ENCODE measurements around the gene DNAJC30. TPM values are rescaled to one million over a fixed set of nuclear protein-coding genes. Genes with fewer than 3 reads are reported as not detected.

The DNAJC30 gene
- 4.9 to 5.7 TPM (median 5.0 TPM) in 3 replicates for polyA plus RNA-seq
- polyA plus RNA-seq (2011; ENCODE audit: low read depth): 1.4 TPM
- 4.3 and 6.8 TPM in 2 replicates for polyA plus RNA-seq (2011; cell fraction: cytosol; rRNA removed)
- polyA plus RNA-seq (2011; cell fraction: nucleus; rRNA removed): 4.4 and 5.8 TPM in 2 replicates
- polyA plus RNA-seq (2012; ENCODE audit: low replicate concordance): 3.1 and 6.8 TPM in 2 replicates
- polyA minus RNA-seq: 2.6 to 5.7 TPM (median 3.3 TPM) in 3 replicates
- polyA minus RNA-seq (2011; cell fraction: cytosol; rRNA and poly(A)+ RNA removed): 5.9 TPM
- 2.0 and 2.7 TPM in 2 replicates for polyA minus RNA-seq (2011; cell fraction: nucleus; rRNA and poly(A)+ RNA removed)

DNA sequence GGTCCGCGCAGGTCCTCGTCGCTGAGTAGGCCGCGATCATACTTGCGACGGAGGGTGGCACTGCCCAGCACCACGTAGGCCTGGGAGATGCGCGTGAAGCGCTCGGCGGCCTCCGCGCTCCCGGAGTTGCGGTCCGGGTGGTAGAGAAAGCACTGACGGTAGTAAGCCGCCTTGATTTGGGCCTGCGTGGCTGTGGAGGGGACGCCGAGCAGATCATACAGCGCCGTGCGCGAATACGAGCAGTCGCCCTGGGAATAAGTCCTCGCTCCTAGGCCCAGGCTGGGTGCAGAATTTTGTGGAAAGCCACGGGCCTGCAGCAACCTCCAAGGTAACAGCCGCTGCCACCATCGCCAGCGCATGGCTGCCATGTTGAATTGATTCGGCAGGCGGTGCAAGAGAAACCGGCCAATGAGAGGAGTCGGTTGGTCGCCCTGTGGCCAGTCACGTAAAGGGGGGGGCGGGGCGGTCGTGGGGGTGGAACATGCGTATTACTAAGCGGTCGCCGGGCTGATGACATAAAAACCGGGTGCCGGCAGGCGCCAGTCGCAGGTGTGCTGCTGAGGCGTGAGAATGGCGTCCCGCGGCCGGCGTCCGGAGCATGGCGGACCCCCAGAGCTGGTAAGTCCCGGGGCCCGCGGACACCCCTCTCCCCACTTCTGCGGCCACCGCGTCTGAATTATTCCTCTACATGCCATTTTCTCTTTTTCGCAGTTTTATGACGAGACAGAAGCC is at the start of gene DNAJC30, which contains the start of gene BUD23:
DNAJC30 (minus strand) TSS at position 398 of the 732 bp plus-strand sequence; CDS start at position 368, 30 bp downstream.
BUD23 (plus strand) TSS at position 542 of the 732 bp plus-strand sequence; CDS start at position 571, 29 bp downstream.
- Histone ChIP-seq H4K20me1 (ENCODE audit: control insufficient read depth, extremely low read depth, insufficient read depth, low read length) (no peaks in the 10 kb centered on the region), H3K4me2 (ENCODE audit: control insufficient read depth, extremely low read depth, insufficient read depth, low read depth, low read length) (peak within 1 kb of the TSS; percentile 94), H3K27me3 (ENCODE audit: control insufficient read depth, extremely low read depth, insufficient read depth, low read length) (no peaks in the 10 kb centered on the region), H2AFZ (ENCODE audit: control insufficient read depth, low read length) (peak within 1 kb of the TSS; percentile 98), H3K27ac (ENCODE audit: control insufficient read depth, insufficient read depth, low read length) (peak within 1 kb of the TSS; percentile 89), H3K4me1 (ENCODE audit: control insufficient read depth, extremely low read depth, insufficient read depth, low read length) (peaks cover 17% of the 10 kb centered on the region), H3K9ac (ENCODE audit: control insufficient read depth, extremely low read depth, insufficient read depth, low read length) (peak within 1 kb of the TSS; percentile 96), H3K4me3 (ENCODE audit: control insufficient read depth in 2 of 3, extremely low read depth in 1 of 3, insufficient read depth in 2 of 3, low read depth in 1 of 3, low read length in 3 of 3) (peak within 1 kb of the TSS; percentile 71 to 91 (median 86)), H3K79me2 (ENCODE audit: control insufficient read depth, insufficient read depth, low read length) (peaks cover 77% of the 10 kb centered on the region), H3K9me1 (ENCODE audit: control insufficient read depth, extremely low read depth, insufficient read depth, low read length) (peaks cover 4% of the 10 kb centered on the region), H3K9me3 (ENCODE audit: control insufficient read depth, low read depth, low read length) (no peaks in the 10 kb centered on the region), H3K36me3 (ENCODE audit: control insufficient read depth in 2 of 2, extremely low read depth in 1 of 2, insufficient read depth in 2 of 2, low read length in 2 of 2) (peaks cover 4 to 18% of the 10 kb centered on the region in 2 experiments)
- TF ChIP-seq, protein P1, sequence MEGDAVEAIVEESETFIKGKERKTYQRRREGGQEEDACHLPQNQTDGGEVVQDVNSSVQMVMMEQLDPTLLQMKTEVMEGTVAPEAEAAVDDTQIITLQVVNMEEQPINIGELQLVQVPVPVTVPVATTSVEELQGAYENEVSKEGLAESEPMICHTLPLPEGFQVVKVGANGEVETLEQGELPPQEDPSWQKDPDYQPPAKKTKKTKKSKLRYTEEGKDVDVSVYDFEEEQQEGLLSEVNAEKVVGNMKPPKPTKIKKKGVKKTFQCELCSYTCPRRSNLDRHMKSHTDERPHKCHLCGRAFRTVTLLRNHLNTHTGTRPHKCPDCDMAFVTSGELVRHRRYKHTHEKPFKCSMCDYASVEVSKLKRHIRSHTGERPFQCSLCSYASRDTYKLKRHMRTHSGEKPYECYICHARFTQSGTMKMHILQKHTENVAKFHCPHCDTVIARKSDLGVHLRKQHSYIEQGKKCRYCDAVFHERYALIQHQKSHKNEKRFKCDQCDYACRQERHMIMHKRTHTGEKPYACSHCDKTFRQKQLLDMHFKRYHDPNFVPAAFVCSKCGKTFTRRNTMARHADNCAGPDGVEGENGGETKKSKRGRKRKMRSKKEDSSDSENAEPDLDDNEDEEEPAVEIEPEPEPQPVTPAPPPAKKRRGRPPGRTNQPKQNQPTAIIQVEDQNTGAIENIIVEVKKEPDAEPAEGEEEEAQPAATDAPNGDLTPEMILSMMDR (optimal IDR thresholded peaks at IDR 0.05 in 1 of 3, IDR thresholded peaks at IDR 0.05 in 1 of 3, conservative IDR thresholded peaks at IDR 0.05 in 1 of 3; ENCODE audit: extremely low read depth in 1 of 3, insufficient read depth in 2 of 3, low read length in 3 of 3): no peak
- TF ChIP-seq EZH2 (IDR thresholded peaks at IDR 0.05; ENCODE audit: low read length): no peak
- FAIRE-seq (no peak), DNase-seq (ENCODE audit: low read depth, low spot score) (peak; percentile 65)
- dilution Hi-C loops (cut with MboI; ENCODE audit: extremely low pct_ligation_motif_present, low sequenced_read_pairs): no loop called here

DNA sequence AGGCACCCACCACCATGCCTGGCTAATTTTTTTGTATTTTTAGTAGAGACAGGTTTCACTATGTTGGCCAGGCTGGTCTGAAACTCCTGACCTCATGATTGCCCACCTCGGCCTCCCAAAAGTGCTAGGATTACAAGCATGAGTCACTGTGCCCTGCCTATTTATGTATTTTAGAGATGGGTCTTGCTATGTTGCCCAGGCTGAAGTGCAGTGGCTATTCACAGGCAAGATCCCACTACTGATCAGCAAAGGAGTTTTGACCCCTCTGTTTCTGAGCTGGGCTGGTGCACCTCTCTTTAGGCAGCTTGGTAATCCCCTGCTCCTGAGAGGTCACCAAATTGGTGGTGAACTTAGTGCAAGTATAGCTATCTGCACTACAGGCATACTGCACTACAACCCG is 49.1 kb upstream of the DNAJC30 start:
- no peak for TF ChIP-seq EZH2 (IDR thresholded peaks at IDR 0.05; ENCODE audit: low read length)
- TF ChIP-seq, protein P1 (optimal IDR thresholded peaks at IDR 0.05 in 1 of 3, IDR thresholded peaks at IDR 0.05 in 1 of 3, conservative IDR thresholded peaks at IDR 0.05 in 1 of 3; ENCODE audit: extremely low read depth in 1 of 3, insufficient read depth in 2 of 3, low read length in 3 of 3): no peak
- Histone ChIP-seq H3K4me1 (ENCODE audit: control insufficient read depth, extremely low read depth, insufficient read depth, low read length) (peaks cover 3% of the 10 kb centered on the region), H3K9me3 (ENCODE audit: control insufficient read depth, low read depth, low read length) (no peaks in the 10 kb centered on the region), H3K36me3 (ENCODE audit: control insufficient read depth in 2 of 2, extremely low read depth in 1 of 2, insufficient read depth in 2 of 2, low read length in 2 of 2) (peaks cover 5 to 9% of the 10 kb centered on the region in 2 experiments), H3K4me3 (ENCODE audit: control insufficient read depth in 2 of 3, extremely low read depth in 1 of 3, insufficient read depth in 2 of 3, low read depth in 1 of 3, low read length in 3 of 3) (no peak overlapping the region), H3K27ac (ENCODE audit: control insufficient read depth, insufficient read depth, low read length) (no peak overlapping the region), H3K9me1 (ENCODE audit: control insufficient read depth, extremely low read depth, insufficient read depth, low read length) (no peaks in the 10 kb centered on the region), H3K27me3 (ENCODE audit: control insufficient read depth, extremely low read depth, insufficient read depth, low read length) (no peaks in the 10 kb centered on the region), H3K4me2 (ENCODE audit: control insufficient read depth, extremely low read depth, insufficient read depth, low read depth, low read length) (no peak overlapping the region), H3K79me2 (ENCODE audit: control insufficient read depth, insufficient read depth, low read length) (peaks cover under 1% of the 10 kb centered on the region), H4K20me1 (ENCODE audit: control insufficient read depth, extremely low read depth, insufficient read depth, low read length) (peaks cover 2% of the 10 kb centered on the region), H2AFZ (ENCODE audit: control insufficient read depth, low read length) (no peak overlapping the region), H3K9ac (ENCODE audit: control insufficient read depth, extremely low read depth, insufficient read depth, low read length) (no peak overlapping the region)
- DNase-seq (ENCODE audit: low read depth, low spot score) (no peak), FAIRE-seq (no peak)
- dilution Hi-C loops (cut with MboI; ENCODE audit: extremely low pct_ligation_motif_present, low sequenced_read_pairs): no loop called here
